ENCODE results near the gene ZNF394. TPM values are rescaled to one million over a fixed set of nuclear protein-coding genes. Genes with fewer than 3 reads are reported as not detected.

The ZNF394 gene
- polyA plus RNA-seq, 1 of the 3 experiments (the other 2 are of a cell fraction): 19.8 TPM

DNA sequence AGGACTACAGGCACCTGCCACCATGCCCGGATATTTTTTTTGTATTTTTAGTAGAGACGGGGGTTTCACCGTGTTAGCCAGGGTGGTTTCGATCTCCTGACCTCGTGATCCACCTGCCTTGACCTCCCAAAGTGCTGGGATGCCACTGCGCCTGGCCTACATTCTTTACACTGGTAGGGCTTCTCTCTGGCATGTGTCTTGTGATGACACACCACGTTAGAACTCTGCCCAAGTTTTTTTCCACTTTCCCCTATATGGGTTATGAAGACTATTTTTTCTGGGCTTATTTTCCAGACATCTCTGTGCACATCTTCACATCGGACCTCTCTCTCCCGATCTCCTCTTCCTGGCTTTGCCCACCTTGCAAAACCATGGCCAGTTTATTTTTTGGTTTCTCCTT, 41.1 kb upstream of the ZNF394 start:
- no peak for TF ChIP-seq EP300 (IDR thresholded peaks at IDR 0.05; ENCODE audit: borderline replicate concordance in 1 of 2, low read depth in 1 of 2, low read length in 1 of 2)
- TF ChIP-seq FOXM1 (IDR thresholded peaks at IDR 0.05; ENCODE audit: low read depth): no peak
- no peak for TF ChIP-seq SIN3A (IDR thresholded peaks at IDR 0.05; ENCODE audit: borderline replicate concordance, low read depth, low read length)
- no peak overlapping the region for H2AFZ ChIP-seq (ENCODE audit: low read depth)
- ChIA-PET CTCF (interaction anchor here (1.1 kb wide), 1 partner anchor 16 kb away, joined by 3 read pairs; no protein-coding TSS in a partner anchor), POLR2A (no interaction called here)
- H4K20me1 ChIP-seq (ENCODE audit: insufficient read depth): no peaks in the 10 kb centered on the region
- peaks cover 0 to 28% of the 10 kb centered on the region in 2 experiments for H3K36me3 ChIP-seq (replicated peaks in 1 of 2; ENCODE audit: control insufficient read depth in 1 of 2, insufficient read depth in 2 of 2, low read length in 1 of 2)
- no peaks in the 10 kb centered on the region for H3K4me1 ChIP-seq (ENCODE audit: control insufficient read depth in 1 of 2, insufficient read depth in 2 of 2, low read depth in 1 of 2, low read length in 1 of 2)
- no peaks in the 10 kb centered on the region for H3K9me2 ChIP-seq
- peaks cover 8% of the 10 kb centered on the region for H3F3A ChIP-seq (replicated peaks; ENCODE audit: insufficient read depth)
- no peak overlapping the region for H3K4me2 ChIP-seq
- no peak overlapping the region for H3K4me3 ChIP-seq (ENCODE audit: low read depth in 2 of 2, low read length in 1 of 2)
- H3K79me2 ChIP-seq (ENCODE audit: insufficient read depth): no peaks in the 10 kb centered on the region
- H3K9ac ChIP-seq: no peak overlapping the region
- H3K27me3 ChIP-seq (ENCODE audit: insufficient read depth): no peaks in the 10 kb centered on the region
- H3K9me3 ChIP-seq: no peaks in the 10 kb centered on the region; the same call in 1 of the 2 replicates
- no peak overlapping the region for H3K27ac ChIP-seq (ENCODE audit: low read depth in 2 of 2, low read length in 1 of 2)
- no peak for DNase-seq
- 76% methylated on average over 9 of the region's 9 CpGs for WGBS (ENCODE audit: low lambda C conversion rate)

DNA sequence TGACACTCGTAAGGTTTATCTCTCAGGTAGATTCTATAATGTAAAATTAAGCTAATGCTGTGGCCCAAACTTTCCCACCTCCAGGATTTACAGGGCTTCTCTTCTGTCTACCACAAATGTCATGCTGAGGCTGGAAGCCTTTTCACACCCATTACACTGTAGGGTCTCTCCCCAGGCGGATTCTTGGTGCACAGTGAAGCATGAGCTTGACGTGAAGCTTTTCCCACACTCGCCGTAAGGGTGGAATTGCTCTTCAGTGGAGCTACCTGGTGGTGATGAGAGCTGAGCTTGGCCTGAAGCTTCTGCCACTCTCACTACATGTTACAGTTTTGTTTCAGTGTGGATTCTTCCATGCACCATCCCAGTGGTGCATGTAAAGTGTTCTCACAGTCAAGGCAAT, 40.5 kb upstream of the ZNF394 start:
- ChIA-PET POLR2A (no interaction called here), CTCF (no interaction called here)
- H3F3A ChIP-seq (replicated peaks; ENCODE audit: insufficient read depth): peaks cover 8% of the 10 kb centered on the region
- no peak overlapping the region for H3K27ac ChIP-seq (ENCODE audit: low read depth in 2 of 2, low read length in 1 of 2)
- H3K4me3 ChIP-seq (ENCODE audit: low read depth in 2 of 2, low read length in 1 of 2): no peak overlapping the region
- 81% methylated on average over 5 of the region's 5 CpGs for WGBS (ENCODE audit: low lambda C conversion rate)
- H3K9me3 ChIP-seq: no peaks in the 10 kb centered on the region; the same call in 1 of the 2 replicates
- H2AFZ ChIP-seq (ENCODE audit: low read depth): no peak overlapping the region
- H3K4me2 ChIP-seq: no peak overlapping the region
- no peaks in the 10 kb centered on the region for H3K4me1 ChIP-seq (ENCODE audit: control insufficient read depth in 1 of 2, insufficient read depth in 2 of 2, low read depth in 1 of 2, low read length in 1 of 2)
- no peaks in the 10 kb centered on the region for H3K27me3 ChIP-seq (ENCODE audit: insufficient read depth)
- H3K79me2 ChIP-seq (ENCODE audit: insufficient read depth): no peaks in the 10 kb centered on the region
- H3K9me2 ChIP-seq: no peaks in the 10 kb centered on the region
- no peaks in the 10 kb centered on the region for H4K20me1 ChIP-seq (ENCODE audit: insufficient read depth)
- H3K36me3 ChIP-seq (replicated peaks in 1 of 2; ENCODE audit: control insufficient read depth in 1 of 2, insufficient read depth in 2 of 2, low read length in 1 of 2): peaks cover 0 to 23% of the 10 kb centered on the region in 2 experiments
- DNase-seq: no peak
- no peak overlapping the region for H3K9ac ChIP-seq
- no peak for TF ChIP-seq GABPA (IDR thresholded peaks at IDR 0.05; ENCODE audit: low read depth)
- TF ChIP-seq TCF12 (IDR thresholded peaks at IDR 0.05): no peak

DNA sequence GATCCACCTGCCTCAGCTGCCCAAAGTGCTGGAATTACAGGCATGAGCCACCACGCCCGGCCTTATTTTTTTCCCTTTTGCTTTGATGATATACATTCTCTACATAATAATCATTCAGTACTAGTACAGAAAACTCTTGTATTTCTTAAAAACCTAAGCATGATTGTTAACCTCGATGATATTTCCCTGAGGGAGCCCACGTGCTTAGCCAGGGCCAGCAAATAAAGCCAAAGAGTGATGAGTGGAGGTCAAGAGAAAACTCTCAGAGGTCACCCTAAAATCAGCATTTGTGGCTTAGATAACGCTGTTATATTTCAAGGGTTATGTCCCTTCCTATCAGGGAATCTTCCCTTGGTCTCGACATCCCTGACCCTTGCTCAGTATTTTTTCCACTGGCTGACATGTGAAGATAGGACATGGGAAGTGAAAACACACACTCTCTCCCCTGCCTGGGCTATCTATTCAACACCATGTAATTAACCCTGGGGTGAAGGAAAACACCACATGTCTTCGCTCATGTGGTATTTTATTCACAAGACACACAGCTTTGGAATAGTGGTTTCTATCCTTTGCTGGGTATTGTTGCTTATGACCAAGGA, 39.2 kb upstream of the ZNF394 start:
- CTCF ChIA-PET: no interaction called here
- H3F3A ChIP-seq (replicated peaks; ENCODE audit: insufficient read depth): peaks cover 8% of the 10 kb centered on the region
- DNase-seq: no peak
- H3K9ac ChIP-seq: no peak overlapping the region
- H3K9me2 ChIP-seq: no peaks in the 10 kb centered on the region
- no peak overlapping the region for H2AFZ ChIP-seq (ENCODE audit: low read depth)
- WGBS (ENCODE audit: low lambda C conversion rate): 73% methylated on average over 7 of the region's 7 CpGs
- H3K27ac ChIP-seq (ENCODE audit: low read depth in 2 of 2, low read length in 1 of 2): no peak overlapping the region
- no peak overlapping the region for H3K4me2 ChIP-seq
- peaks cover 0 to 15% of the 10 kb centered on the region in 2 experiments for H3K36me3 ChIP-seq (replicated peaks in 1 of 2; ENCODE audit: control insufficient read depth in 1 of 2, insufficient read depth in 2 of 2, low read length in 1 of 2)
- H3K4me3 ChIP-seq (ENCODE audit: low read depth in 2 of 2, low read length in 1 of 2): no peak overlapping the region
- POLR2A ChIA-PET: no interaction called here
- H3K79me2 ChIP-seq (ENCODE audit: insufficient read depth): no peaks in the 10 kb centered on the region
- H3K27me3 ChIP-seq (ENCODE audit: insufficient read depth): no peaks in the 10 kb centered on the region
- no peaks in the 10 kb centered on the region; the same call in 1 of the 2 replicates for H3K9me3 ChIP-seq
- TF ChIP-seq, protein P1, sequence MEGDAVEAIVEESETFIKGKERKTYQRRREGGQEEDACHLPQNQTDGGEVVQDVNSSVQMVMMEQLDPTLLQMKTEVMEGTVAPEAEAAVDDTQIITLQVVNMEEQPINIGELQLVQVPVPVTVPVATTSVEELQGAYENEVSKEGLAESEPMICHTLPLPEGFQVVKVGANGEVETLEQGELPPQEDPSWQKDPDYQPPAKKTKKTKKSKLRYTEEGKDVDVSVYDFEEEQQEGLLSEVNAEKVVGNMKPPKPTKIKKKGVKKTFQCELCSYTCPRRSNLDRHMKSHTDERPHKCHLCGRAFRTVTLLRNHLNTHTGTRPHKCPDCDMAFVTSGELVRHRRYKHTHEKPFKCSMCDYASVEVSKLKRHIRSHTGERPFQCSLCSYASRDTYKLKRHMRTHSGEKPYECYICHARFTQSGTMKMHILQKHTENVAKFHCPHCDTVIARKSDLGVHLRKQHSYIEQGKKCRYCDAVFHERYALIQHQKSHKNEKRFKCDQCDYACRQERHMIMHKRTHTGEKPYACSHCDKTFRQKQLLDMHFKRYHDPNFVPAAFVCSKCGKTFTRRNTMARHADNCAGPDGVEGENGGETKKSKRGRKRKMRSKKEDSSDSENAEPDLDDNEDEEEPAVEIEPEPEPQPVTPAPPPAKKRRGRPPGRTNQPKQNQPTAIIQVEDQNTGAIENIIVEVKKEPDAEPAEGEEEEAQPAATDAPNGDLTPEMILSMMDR (IDR thresholded peaks at IDR 0.05): no peak
- TF ChIP-seq GATA2 (CRISPR knock-in tag; IDR thresholded peaks at IDR 0.05) (no peak), EP300 (IDR thresholded peaks at IDR 0.05; ENCODE audit: borderline replicate concordance in 1 of 2, low read depth in 1 of 2, low read length in 1 of 2) (no peak), TAF1 (IDR thresholded peaks at IDR 0.05; ENCODE audit: borderline replicate concordance, low read depth, low read length) (no peak), CHD2 (IDR thresholded peaks at IDR 0.05; ENCODE audit: low read length, partially characterized antibody) (no peak), RAD21 (IDR thresholded peaks at IDR 0.05; ENCODE audit: low read length) (no peak)
- H3K4me1 ChIP-seq (ENCODE audit: control insufficient read depth in 1 of 2, insufficient read depth in 2 of 2, low read depth in 1 of 2, low read length in 1 of 2): no peaks in the 10 kb centered on the region
- no peaks in the 10 kb centered on the region for H4K20me1 ChIP-seq (ENCODE audit: insufficient read depth)
